WTC11 (cell line): ENCODE results near the gene MAMLD1. TPM values are rescaled to one million over a fixed set of nuclear protein-coding genes. Genes with fewer than 3 reads are reported as not detected.

Experiments
- ATAC-seq: fragments of 200-7000 bp; cut with Tn5 transposase; 2 replicates; pipeline ENCODE4 v1.10.0; 2021; ENCODE audit warnings: mild to moderate bottlenecking, moderate library complexity
- CTCF ChIA-PET: fragments of 300-600 bp; sonication (Branson Sonifier 250); formaldehyde crosslinking; loops from one replicate; lab custom pipeline; 2021; ENCODE audit warnings: antibody characterized with exemption; lab: Charles Lee
- POLR2A ChIA-PET: fragments of 350-600 bp; sonication (Branson Sonifier 250); formaldehyde crosslinking; loops from one replicate; lab custom pipeline; 2021; ENCODE audit warnings: antibody characterized with exemption; lab: Charles Lee
- DNase-seq: peaks from one replicate; pipeline ENCODE4 v3.0.0; 2021; ENCODE audit warnings: low spot score
- H3K27ac Mint-ChIP-seq: 2 replicates; pipeline ENCODE4 v1.8.0; 2021; ENCODE audit warnings: mixed read lengths
- H3K27me3 Mint-ChIP-seq: 2 replicates; pipeline ENCODE4 v1.8.0; 2021; ENCODE audit warnings: low read depth, mild to moderate bottlenecking, moderate library complexity, mixed read lengths
- H3K36me3 Mint-ChIP-seq: 2 replicates; pipeline ENCODE4 v1.8.0; 2021; ENCODE audit warnings: mixed read lengths
- H3K4me1 Mint-ChIP-seq: 2 replicates; pipeline ENCODE4 v1.8.0; 2022; ENCODE audit warnings: mixed read lengths
- H3K4me3 Mint-ChIP-seq: 2 replicates; pipeline ENCODE4 v1.8.0; 2021; ENCODE audit warnings: mild to moderate bottlenecking, moderate library complexity, mixed read lengths
- H3K9me3 Mint-ChIP-seq: 2 replicates; pipeline ENCODE4 v1.8.0; 2021; ENCODE audit warnings: mixed read lengths
- ATF2 ChIP-seq: sonication (generic); formaldehyde crosslinking; IDR thresholded peaks from 2 replicates; pipeline ENCODE4 v1.8.1; 2022; ENCODE audit warnings: low read depth, missing genetic modification reagents, borderline replicate concordance
- ELF4 ChIP-seq: sonication (generic); formaldehyde crosslinking; IDR thresholded peaks from 2 replicates; pipeline ENCODE4 v1.8.1; 2022; ENCODE audit warnings: low read depth, mild to moderate bottlenecking, moderate library complexity, missing genetic modification reagents
- ETV6 ChIP-seq: sonication (generic); formaldehyde crosslinking; IDR thresholded peaks from 2 replicates; pipeline ENCODE4 v1.8.1; 2022; ENCODE audit warnings: mild to moderate bottlenecking, missing genetic modification reagents
- FOXK1 ChIP-seq: sonication (generic); formaldehyde crosslinking; IDR thresholded peaks from 2 replicates; pipeline ENCODE4 v1.8.0; 2022; ENCODE audit warnings: mild to moderate bottlenecking, moderate library complexity, missing genetic modification reagents
- FOXP4 ChIP-seq: sonication (generic); formaldehyde crosslinking; IDR thresholded peaks from 2 replicates; pipeline ENCODE4 v1.8.0; 2022; ENCODE audit warnings: mild to moderate bottlenecking, missing genetic modification reagents
- HMGXB4 ChIP-seq: sonication (generic); formaldehyde crosslinking; IDR thresholded peaks from 2 replicates; pipeline ENCODE4 v1.8.1; 2023; ENCODE audit warnings: mild to moderate bottlenecking, moderate library complexity, missing genetic modification reagents
- IRF1 ChIP-seq: sonication (generic); formaldehyde crosslinking; IDR thresholded peaks from 2 replicates; pipeline ENCODE4 v1.8.0; 2023; ENCODE audit warnings: missing genetic modification reagents
- KAT7 ChIP-seq: sonication (generic); formaldehyde crosslinking; IDR thresholded peaks from 2 replicates; pipeline ENCODE4 v1.8.1; 2023; ENCODE audit warnings: missing genetic modification reagents, mild to moderate bottlenecking, borderline replicate concordance
- NR2C2 ChIP-seq: sonication (generic); formaldehyde crosslinking; IDR thresholded peaks from 2 replicates; pipeline ENCODE4 v1.8.0; 2022; ENCODE audit warnings: mild to moderate bottlenecking, missing genetic modification reagents
- OVOL2 ChIP-seq: fragments of 250-450 bp; sonication (Bioruptor Pico); IDR thresholded peaks from 2 replicates; pipeline ENCODE4 v1.9.0; 2021; ENCODE audit warnings: mild to moderate bottlenecking, borderline replicate concordance
- USF1 ChIP-seq: sonication (generic); formaldehyde crosslinking; IDR thresholded peaks from 2 replicates; pipeline ENCODE4 v1.8.0; 2022; ENCODE audit warnings: mild to moderate bottlenecking, missing genetic modification reagents
- ZNF121 ChIP-seq: sonication (generic); formaldehyde crosslinking; IDR thresholded peaks from 2 replicates; pipeline ENCODE4 v1.8.0; 2023; ENCODE audit warnings: missing genetic modification reagents
- ZNF317 ChIP-seq: sonication (generic); formaldehyde crosslinking; IDR thresholded peaks from 2 replicates; pipeline ENCODE4 v1.8.1; 2023; ENCODE audit warnings: low read depth, mild to moderate bottlenecking, moderate library complexity, missing genetic modification reagents, borderline replicate concordance
- ZNF532 ChIP-seq: fragments of 250-450 bp; sonication (Bioruptor Pico); IDR thresholded peaks from 2 replicates; pipeline ENCODE4 v1.9.0; 2021; ENCODE audit warnings: mild to moderate bottlenecking, borderline replicate concordance
- total RNA-seq: library from RNA; stranded (reverse); gene quantifications from 3 replicates; pipeline ENCODE4 v1.2.3, GENCODE V29; 2021

The MAMLD1 gene
- total RNA-seq, 1 experiment from 2014 or later = 0.35 TPM

GRCh38 chrX:150531467-150531866 lies 168.3 kb downstream of the MAMLD1 start:
- ChIA-PET CTCF (no interaction called here), POLR2A (no interaction called here)
- H3K4me3 Mint-ChIP-seq = no peak overlapping the region
- TF ChIP-seq OVOL2 (no peak), ELF4 (CRISPR knock-in tag) (no peak)
- no peaks in the 10 kb centered on the region for H3K4me1 Mint-ChIP-seq
- H3K27ac Mint-ChIP-seq = no peak overlapping the region
- peaks cover 15% of the 10 kb centered on the region for H3K9me3 Mint-ChIP-seq
- no peak for ATAC-seq
- H3K27me3 Mint-ChIP-seq = no peaks in the 10 kb centered on the region
- H3K36me3 Mint-ChIP-seq = no peaks in the 10 kb centered on the region
- no peak for DNase-seq

- H3K27me3 Mint-ChIP-seq = no peaks in the 10 kb centered on the region
- no peak overlapping the region for H3K27ac Mint-ChIP-seq
- POLR2A ChIA-PET = no interaction called here
- no peaks in the 10 kb centered on the region for H3K36me3 Mint-ChIP-seq
- no peak for TF ChIP-seq ETV6 (CRISPR knock-in tag)
- no peak for TF ChIP-seq USF1 (CRISPR knock-in tag)
- TF ChIP-seq FOXK1 (CRISPR knock-in tag) = no peak
- no peak for TF ChIP-seq HMGXB4 (CRISPR knock-in tag)
- TF ChIP-seq KAT7 (CRISPR knock-in tag) = no peak
- no peak for TF ChIP-seq ZNF121
- no peak for TF ChIP-seq ZNF532 (CRISPR knock-in tag)
- TF ChIP-seq FOXP4 (CRISPR knock-in tag) = no peak
- no peak for TF ChIP-seq NR2C2 (CRISPR knock-in tag)
- TF ChIP-seq ATF2 (CRISPR knock-in tag) = no peak
- no peak for TF ChIP-seq IRF1 (CRISPR knock-in tag)
- TF ChIP-seq ZNF317 (CRISPR knock-in tag) = no peak
- no peaks in the 10 kb centered on the region for H3K4me1 Mint-ChIP-seq
- ATAC-seq = no peak
- no peak overlapping the region for H3K4me3 Mint-ChIP-seq
- no peak for DNase-seq
- CTCF ChIA-PET = no interaction called here
- H3K9me3 Mint-ChIP-seq = peaks cover 15% of the 10 kb centered on the region
Observed at GRCh38 chrX:150533863-150534262, 170.7 kb downstream of the MAMLD1 start.
